ENCODE data around the gene TOMM40.

GRCh38 chr19:44872661-44873060 lies 18.4 kb upstream of the TOMM40 start:
- TF ChIP-seq CTCF (IDR thresholded peaks at IDR 0.05 in 4 of 5, conservative IDR thresholded peaks at IDR 0.05 in 1 of 5) (no peak), POLR2A (IDR thresholded peaks at IDR 0.05) (no peak)
